Right forelimb (tissue), 1 donor: ENCODE data around the gene SLC43A2.
A peak's percentile ranks its signal among the peaks of the same experiment; 100 is the strongest.

Experiments used
- DNase-seq: peaks from one replicate; pipeline ENCODE4 v3.0.0-alpha.2; 2018

SLC43A2 gene

GRCh38 chr17:1621273-1621954 is 7.2 kb downstream of the SLC43A2 start:
- DNase-seq = no peak

- DNase-seq = no peak
Observed at GRCh38 chr17:1620486-1620885, 8.1 kb downstream of the SLC43A2 start.

- no peak for DNase-seq
Observed at GRCh38 chr17:1617620-1618174, 10.9 kb downstream of the SLC43A2 start.

- DNase-seq = no peak
Observed at GRCh38 chr17:1616101-1616500, 12.5 kb downstream of the SLC43A2 start.

- no peak for DNase-seq
Observed at GRCh38 chr17:1612400-1612799, 16.2 kb downstream of the SLC43A2 start.

GRCh38 chr17:1611715-1612114 is 16.9 kb downstream of the SLC43A2 start:
- no peak for DNase-seq

- no peak for DNase-seq
Observed at GRCh38 chr17:1608676-1609075, 20.0 kb downstream of the SLC43A2 start.

- DNase-seq = no peak
Observed at GRCh38 chr17:1607971-1608320, 20.7 kb downstream of the SLC43A2 start.

- DNase-seq = no peak
Observed at GRCh38 chr17:1606352-1606985, 22.2 kb downstream of the SLC43A2 start.

- DNase-seq = no peak
Observed at GRCh38 chr17:1605681-1606351, 22.8 kb downstream of the SLC43A2 start.

GRCh38 chr17:1604831-1605528 is 23.7 kb downstream of the SLC43A2 start:
- DNase-seq = peak; percentile 49

- no peak for DNase-seq
Observed at GRCh38 chr17:1601571-1601970, 27.1 kb downstream of the SLC43A2 start.

- DNase-seq = no peak
Observed at GRCh38 chr17:1598399-1599095, 30.1 kb downstream of the SLC43A2 start.

- no peak for DNase-seq
Observed at GRCh38 chr17:1597861-1598342, 30.7 kb downstream of the SLC43A2 start.

GRCh38 chr17:1593630-1593931 is 35.1 kb downstream of the SLC43A2 start:
- DNase-seq = no peak

- no peak for DNase-seq
Observed at GRCh38 chr17:1592751-1593629, 35.6 kb downstream of the SLC43A2 start.

- no peak for DNase-seq
Observed at GRCh38 chr17:1591474-1592090, 37.1 kb downstream of the SLC43A2 start.

- no peak for DNase-seq
Observed at GRCh38 chr17:1590747-1591473, 37.7 kb downstream of the SLC43A2 start.

- DNase-seq = no peak
Observed at GRCh38 chr17:1590029-1590746, 38.4 kb downstream of the SLC43A2 start.
